ENCODE measurements around the gene ATAT1. TPM values are rescaled to one million over a fixed set of nuclear protein-coding genes. Genes with fewer than 3 reads are reported as not detected.

ATAT1 gene
- total RNA-seq, 1 experiment from 2014 or later = 6.1 TPM

GRCh38 chr6:30686009-30686907 lies 59.6 kb downstream of the ATAT1 start, which contains the start of gene PPP1R18:
TSS of gene PPP1R18 (minus strand) at chr6:30686645. CDS start at chr6:30686018, 627 bp downstream.
- no peaks in the 10 kb centered on the region for H3K27me3 ChIP-seq (ENCODE audit: low read length)
- DNase-seq = peak; percentile 72
- peak within 1 kb of the TSS; percentile 86 for H2AFZ ChIP-seq (ENCODE audit: low read length)
- H3K4me2 ChIP-seq (ENCODE audit: low read length) = peak within 1 kb of the TSS; percentile 87
- H3F3A ChIP-seq (ENCODE audit: low read length, unreplicated experiment) = no peaks in the 10 kb centered on the region
- ChIA-PET CTCF (no interaction called here), POLR2A (ENCODE audit: unreplicated experiment) (no interaction called here)
- H3K9me2 ChIP-seq (replicated peaks; ENCODE audit: low read length) = no peaks in the 10 kb centered on the region
- H3K79me2 ChIP-seq (ENCODE audit: low read length) = peaks cover 84% of the 10 kb centered on the region
- no peaks in the 10 kb centered on the region for H3K9me3 ChIP-seq (ENCODE audit: low read length)
- ATAC-seq = peak; percentile 9
- peak within 1 kb of the TSS; percentile 97 for H3K4me3 ChIP-seq (ENCODE audit: low read length)
- peaks cover 71% of the 10 kb centered on the region for H3K4me1 ChIP-seq (ENCODE audit: insufficient read depth, low read length)
- H3K27ac ChIP-seq (ENCODE audit: low read length) = peak within 1 kb of the TSS; percentile 96
- H3K9ac ChIP-seq (ENCODE audit: low read length) = peak within 1 kb of the TSS; percentile 98
- no peaks in the 10 kb centered on the region for H4K20me1 ChIP-seq (ENCODE audit: low read length)
- no peak for TF ChIP-seq EZH2phosphoT487 (IDR thresholded peaks at IDR 0.05; ENCODE audit: borderline replicate concordance, low read length)
- TF ChIP-seq EZH2 (IDR thresholded peaks at IDR 0.05; ENCODE audit: low read length, unreplicated experiment) = no peak
- no peak for TF ChIP-seq CTCF (conservative IDR thresholded peaks at IDR 0.05; ENCODE audit: low read depth, low read length)
- intact Hi-C loops (cut with micrococcal nuclease) = loop anchor here (5.0 kb wide), 1 partner anchor 136 kb away; no protein-coding TSS in a partner anchor
- no peaks in the 10 kb centered on the region for H3K36me3 ChIP-seq (ENCODE audit: low read depth, low read length)
- TSS peak; percentile 50 for BruUV-seq (replicated peaks)

GRCh38 chr6:30686908-30687658 lies 60.4 kb downstream of the ATAT1 start:
- Histone ChIP-seq H3K9me2 (replicated peaks; ENCODE audit: low read length) (no peaks in the 10 kb centered on the region), H3K4me3 (ENCODE audit: low read length) (peak overlapping the region; percentile 97), H3K9ac (ENCODE audit: low read length) (peak overlapping the region; percentile 98), H2AFZ (ENCODE audit: low read length) (peak overlapping the region; percentile 86), H3K4me1 (ENCODE audit: insufficient read depth, low read length) (peaks cover 66% of the 10 kb centered on the region), H3F3A (ENCODE audit: low read length, unreplicated experiment) (no peaks in the 10 kb centered on the region), H3K27me3 (ENCODE audit: low read length) (no peaks in the 10 kb centered on the region), H3K4me2 (ENCODE audit: low read length) (peak overlapping the region; percentile 87), H3K79me2 (ENCODE audit: low read length) (peaks cover 76% of the 10 kb centered on the region), H3K36me3 (ENCODE audit: low read depth, low read length) (no peaks in the 10 kb centered on the region), H3K9me3 (ENCODE audit: low read length) (no peaks in the 10 kb centered on the region), H3K27ac (ENCODE audit: low read length) (peak overlapping the region; percentile 96), H4K20me1 (ENCODE audit: low read length) (no peaks in the 10 kb centered on the region)
- ATAC-seq (peak; percentile 58), DNase-seq (peak; percentile 96)
- CTCF ChIA-PET = interaction anchor here (0.5 to 1.6 kb wide), 3 partner anchors 8 to 386 kb away, joined by 3 to 4 read pairs (median 3); partner anchors contain the start of gene MDC1
- TF ChIP-seq EZH2 (IDR thresholded peaks at IDR 0.05; ENCODE audit: low read length, unreplicated experiment) (no peak), CTCF (conservative IDR thresholded peaks at IDR 0.05; ENCODE audit: low read depth, low read length) (no peak), EZH2phosphoT487 (IDR thresholded peaks at IDR 0.05; ENCODE audit: borderline replicate concordance, low read length) (no peak)
- intact Hi-C loops (cut with micrococcal nuclease) = loop anchor here (1.0 to 5.0 kb wide), 2 partner anchors 30 to 135 kb away; partner anchors contain the start of gene MDC1
- POLR2A ChIA-PET (ENCODE audit: unreplicated experiment) = interaction anchor here (0.5 to 1.1 kb wide), 3 partner anchors 30 to 219 kb away, joined by 3 to 7 read pairs (median 4); partner anchors contain the start of gene MDC1
- BruUV-seq (replicated peaks) = no TSS peak
